Measurements from ENCODE around the gene NRG3.
"Not testable (repeated sequence)": the region's sequence is repeated elsewhere in the genome, so short reads cannot be mapped to it uniquely, and the experiment has no call there.

Gene NRG3

GRCh38 chr10:82932451-82932850 is 1057.5 kb downstream of the NRG3 start:
- no peak overlapping the region for H3K27ac ChIP-seq (ENCODE audit: low read depth, low read length)

GRCh38 chr10:82934429-82934828 is 1059.4 kb downstream of the NRG3 start:
- no peak overlapping the region for H3K27ac ChIP-seq (ENCODE audit: low read depth, low read length)
- no peak overlapping the region for H3K9ac ChIP-seq (ENCODE audit: low read length)
- no peaks in the 10 kb centered on the region for H3K27me3 ChIP-seq (ENCODE audit: control insufficient read depth in 1 of 2, insufficient read depth in 2 of 2, low read length in 2 of 2)
- no peak overlapping the region for H3K4me3 ChIP-seq (ENCODE audit: low read depth in 1 of 2, low read length in 2 of 2)
- H3K9me3 ChIP-seq (ENCODE audit: low read length) = no peaks in the 10 kb centered on the region
- no peaks in the 10 kb centered on the region for H3K36me3 ChIP-seq (ENCODE audit: insufficient read depth, low read length)
- no peaks in the 10 kb centered on the region for H3K4me1 ChIP-seq (ENCODE audit: insufficient read depth, low read length)

More at GRCh38 chr10:82932451-82932850, 1057.5 kb downstream of the NRG3 start:
- Histone ChIP-seq H3K9me3 (ENCODE audit: low read length) (no peaks in the 10 kb centered on the region), H3K9ac (ENCODE audit: low read length) (no peak overlapping the region), H3K27me3 (ENCODE audit: control insufficient read depth in 1 of 2, insufficient read depth in 2 of 2, low read length in 2 of 2) (no peaks in the 10 kb centered on the region), H3K4me3 (ENCODE audit: low read depth in 1 of 2, low read length in 2 of 2) (no peak overlapping the region), H3K4me1 (ENCODE audit: insufficient read depth, low read length) (no peaks in the 10 kb centered on the region), H3K36me3 (ENCODE audit: insufficient read depth, low read length) (no peaks in the 10 kb centered on the region)

GRCh38 chr10:82934947-82935346 is 1060.0 kb downstream of the NRG3 start:
- Histone ChIP-seq H3K27ac (ENCODE audit: low read depth, low read length) (no peak overlapping the region), H3K9ac (ENCODE audit: low read length) (no peak overlapping the region), H3K4me1 (ENCODE audit: insufficient read depth, low read length) (no peaks in the 10 kb centered on the region), H3K9me3 (ENCODE audit: low read length) (no peaks in the 10 kb centered on the region), H3K4me3 (ENCODE audit: low read depth in 1 of 2, low read length in 2 of 2) (no peak overlapping the region), H3K27me3 (ENCODE audit: control insufficient read depth in 1 of 2, insufficient read depth in 2 of 2, low read length in 2 of 2) (no peaks in the 10 kb centered on the region), H3K36me3 (ENCODE audit: insufficient read depth, low read length) (no peaks in the 10 kb centered on the region)

GRCh38 chr10:82938331-82938730 is 1063.3 kb downstream of the NRG3 start:
- H3K27ac ChIP-seq (ENCODE audit: low read depth, low read length) = no peak overlapping the region

DNA sequence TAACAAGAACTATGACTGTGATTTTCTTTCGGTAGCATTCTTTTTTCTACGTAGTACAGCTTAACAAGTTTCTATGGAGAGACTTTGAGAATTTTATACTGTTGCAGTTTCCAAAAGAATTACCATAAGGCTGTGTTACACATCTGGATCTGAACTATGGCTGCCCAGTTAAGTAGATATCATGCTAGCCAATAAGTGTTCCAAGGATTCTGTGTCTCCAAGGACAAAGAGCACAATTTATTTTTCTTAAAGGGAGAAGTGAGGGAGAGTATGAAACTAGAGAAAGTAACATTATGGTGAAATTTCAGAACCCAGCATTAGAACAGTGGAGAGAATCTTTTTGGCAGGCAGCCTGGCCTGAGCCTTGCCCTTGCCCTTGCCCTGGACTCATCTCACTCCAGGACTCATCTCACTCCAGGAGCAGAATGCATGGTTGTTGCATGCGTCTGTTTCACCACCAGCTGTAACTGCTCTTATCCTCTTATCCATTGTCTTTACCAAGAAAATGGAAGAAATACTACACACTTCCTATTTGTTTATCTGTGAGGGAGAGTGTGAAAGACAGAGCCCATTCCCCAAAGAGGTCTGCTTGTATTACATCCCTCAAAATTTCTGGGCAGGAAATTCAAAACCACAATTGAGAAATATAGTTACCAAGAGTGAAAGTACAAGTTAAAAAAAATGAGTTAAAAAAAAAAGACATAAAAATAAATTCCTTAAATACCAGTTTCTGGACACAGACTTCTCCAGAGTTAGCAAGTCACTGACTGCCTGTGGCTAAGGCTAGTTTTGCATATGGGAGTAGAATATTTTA is 1067.5 kb downstream of the NRG3 start:
- Histone ChIP-seq H3K27ac (ENCODE audit: low read depth, low read length) (no peak overlapping the region), H3K9me3 (ENCODE audit: low read length) (no peaks in the 10 kb centered on the region), H3K27me3 (ENCODE audit: control insufficient read depth in 1 of 2, insufficient read depth in 2 of 2, low read length in 2 of 2) (no peaks in the 10 kb centered on the region), H3K4me1 (ENCODE audit: insufficient read depth, low read length) (no peaks in the 10 kb centered on the region), H3K36me3 (ENCODE audit: insufficient read depth, low read length) (no peaks in the 10 kb centered on the region), H3K4me3 (ENCODE audit: low read depth in 1 of 2, low read length in 2 of 2) (no peak overlapping the region), H3K9ac (ENCODE audit: low read length) (no peak overlapping the region)

More at GRCh38 chr10:82938331-82938730, 1063.3 kb downstream of the NRG3 start:
- Histone ChIP-seq H3K27me3 (ENCODE audit: control insufficient read depth in 1 of 2, insufficient read depth in 2 of 2, low read length in 2 of 2) (no peaks in the 10 kb centered on the region), H3K9ac (ENCODE audit: low read length) (no peak overlapping the region), H3K36me3 (ENCODE audit: insufficient read depth, low read length) (no peaks in the 10 kb centered on the region), H3K4me3 (ENCODE audit: low read depth in 1 of 2, low read length in 2 of 2) (no peak overlapping the region), H3K9me3 (ENCODE audit: low read length) (no peaks in the 10 kb centered on the region), H3K4me1 (ENCODE audit: insufficient read depth, low read length) (no peaks in the 10 kb centered on the region)

DNA sequence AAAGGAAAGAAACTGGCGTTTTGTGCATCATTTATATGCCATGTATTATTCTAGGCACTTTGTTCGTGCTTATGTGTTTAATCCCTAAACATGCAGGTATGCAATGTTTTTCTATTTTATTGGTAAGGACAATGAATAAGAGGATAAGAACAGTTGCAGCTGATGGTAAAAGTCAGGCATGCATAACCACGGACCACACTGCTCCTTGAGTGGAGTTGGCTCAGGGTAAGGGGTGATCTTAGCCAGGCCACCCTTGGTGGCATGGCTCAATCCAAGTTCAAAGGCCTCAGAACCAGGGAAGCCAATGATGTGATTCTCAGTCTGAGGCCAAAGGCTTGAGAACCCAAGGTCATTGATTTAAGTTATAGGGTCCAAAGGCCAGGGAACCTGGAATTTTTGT is 1068.1 kb downstream of the NRG3 start:
- H3K9me3 ChIP-seq (ENCODE audit: low read length) = no peaks in the 10 kb centered on the region
- H3K27me3 ChIP-seq (ENCODE audit: control insufficient read depth in 1 of 2, insufficient read depth in 2 of 2, low read length in 2 of 2) = no peaks in the 10 kb centered on the region
- H3K27ac ChIP-seq (ENCODE audit: low read depth, low read length) = no peak overlapping the region
- no peaks in the 10 kb centered on the region for H3K4me1 ChIP-seq (ENCODE audit: insufficient read depth, low read length)
- no peak overlapping the region for H3K9ac ChIP-seq (ENCODE audit: low read length)
- no peak overlapping the region for H3K4me3 ChIP-seq (ENCODE audit: low read depth in 1 of 2, low read length in 2 of 2)
- H3K36me3 ChIP-seq (ENCODE audit: insufficient read depth, low read length) = no peaks in the 10 kb centered on the region

GRCh38 chr10:82949816-82950575 is 1075.0 kb downstream of the NRG3 start:
- no peaks in the 10 kb centered on the region for H3K9me3 ChIP-seq (ENCODE audit: low read length)
- H3K4me1 ChIP-seq (ENCODE audit: insufficient read depth, low read length) = no peaks in the 10 kb centered on the region
- no peak overlapping the region for H3K27ac ChIP-seq (ENCODE audit: low read depth, low read length)
- H3K27me3 ChIP-seq (ENCODE audit: control insufficient read depth in 1 of 2, insufficient read depth in 2 of 2, low read length in 2 of 2) = no peaks in the 10 kb centered on the region
- H3K36me3 ChIP-seq (ENCODE audit: insufficient read depth, low read length) = no peaks in the 10 kb centered on the region
- no peak overlapping the region for H3K9ac ChIP-seq (ENCODE audit: low read length)
- H3K4me3 ChIP-seq (ENCODE audit: low read depth in 1 of 2, low read length in 2 of 2) = no peak overlapping the region

DNA sequence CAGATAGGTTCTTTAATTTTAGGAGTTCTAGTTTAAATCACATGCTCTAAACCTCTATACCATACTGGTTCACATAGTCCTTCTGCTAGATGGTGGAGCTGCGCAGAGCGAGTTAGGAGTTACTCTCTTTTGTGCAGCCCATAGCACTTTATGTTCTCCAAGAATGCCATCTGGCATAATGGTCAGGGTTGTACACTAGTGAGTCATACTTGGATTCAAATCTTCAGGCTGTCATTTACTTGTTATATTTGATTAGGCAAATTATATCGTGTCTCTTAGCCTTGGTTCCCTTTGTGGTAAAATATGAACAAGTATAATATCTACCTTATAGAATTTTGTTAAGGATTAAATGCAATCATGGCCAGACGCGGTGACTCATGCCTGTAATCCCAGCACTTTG is 1078.3 kb downstream of the NRG3 start:
- Histone ChIP-seq H3K36me3 (ENCODE audit: insufficient read depth, low read length) (no peaks in the 10 kb centered on the region), H3K9me3 (ENCODE audit: low read length) (no peaks in the 10 kb centered on the region), H3K4me3 (ENCODE audit: low read depth in 1 of 2, low read length in 2 of 2) (no peak overlapping the region), H3K9ac (ENCODE audit: low read length) (no peak overlapping the region), H3K27ac (ENCODE audit: low read depth, low read length) (no peak overlapping the region), H3K4me1 (ENCODE audit: insufficient read depth, low read length) (no peaks in the 10 kb centered on the region), H3K27me3 (ENCODE audit: control insufficient read depth in 1 of 2, insufficient read depth in 2 of 2, low read length in 2 of 2) (no peaks in the 10 kb centered on the region)

GRCh38 chr10:82953909-82954308 is 1078.9 kb downstream of the NRG3 start:
- no peaks in the 10 kb centered on the region for H3K36me3 ChIP-seq (ENCODE audit: insufficient read depth, low read length)
- H3K27me3 ChIP-seq (ENCODE audit: control insufficient read depth in 1 of 2, insufficient read depth in 2 of 2, low read length in 2 of 2) = no peaks in the 10 kb centered on the region
- H3K4me1 ChIP-seq (ENCODE audit: insufficient read depth, low read length) = no peaks in the 10 kb centered on the region
- H3K4me3 ChIP-seq (ENCODE audit: low read depth in 1 of 2, low read length in 2 of 2) = no peak overlapping the region
- H3K27ac ChIP-seq (ENCODE audit: low read depth, low read length) = no peak overlapping the region
- H3K9me3 ChIP-seq (ENCODE audit: low read length) = no peaks in the 10 kb centered on the region
- H3K9ac ChIP-seq (ENCODE audit: low read length) = no peak overlapping the region

GRCh38 chr10:82960421-82961060 is 1085.5 kb downstream of the NRG3 start:
- not testable (repeated sequence) for H3K27me3 ChIP-seq (ENCODE audit: control insufficient read depth in 1 of 2, insufficient read depth in 2 of 2, low read length in 2 of 2); H3K27ac ChIP-seq (ENCODE audit: low read depth, low read length); H3K4me1 ChIP-seq (ENCODE audit: insufficient read depth, low read length); H3K9me3 ChIP-seq (ENCODE audit: low read length); H3K4me3 ChIP-seq (ENCODE audit: low read depth in 1 of 2, low read length in 2 of 2); H3K36me3 ChIP-seq (ENCODE audit: insufficient read depth, low read length); H3K9ac ChIP-seq (ENCODE audit: low read length)

- Histone ChIP-seq H3K9me3 (ENCODE audit: low read length) (no peaks in the 10 kb centered on the region), H3K4me3 (ENCODE audit: low read depth in 1 of 2, low read length in 2 of 2) (no peak overlapping the region), H3K27ac (ENCODE audit: low read depth, low read length) (no peak overlapping the region), H3K27me3 (ENCODE audit: control insufficient read depth in 1 of 2, insufficient read depth in 2 of 2, low read length in 2 of 2) (no peaks in the 10 kb centered on the region), H3K36me3 (ENCODE audit: insufficient read depth, low read length) (no peaks in the 10 kb centered on the region), H3K9ac (ENCODE audit: low read length) (no peak overlapping the region), H3K4me1 (ENCODE audit: insufficient read depth, low read length) (no peaks in the 10 kb centered on the region)
These were observed 1086.9 kb downstream of the NRG3 start for GRCh38 chr10:82961864-82962263.
